ENCODE measurements around the gene RETREG2.

- TF ChIP-seq PHF8 (IDR thresholded peaks at IDR 0.05; ENCODE audit: borderline replicate concordance, low read depth) (no peak), POLR2A (IDR thresholded peaks at IDR 0.05; ENCODE audit: low read length) (no peak), EP300 (IDR thresholded peaks at IDR 0.05) (no peak), RAD21 (conservative IDR thresholded peaks at IDR 0.05 in 1 of 2, IDR thresholded peaks at IDR 0.05 in 1 of 2) (no peak), CTCF (IDR thresholded peaks at IDR 0.05) (no peak), REST (IDR thresholded peaks at IDR 0.05) (no peak), BCL3 (IDR thresholded peaks at IDR 0.05) (no peak), RCOR1 (IDR thresholded peaks at IDR 0.05; ENCODE audit: low read depth, low read length) (no peak)
Observed at GRCh38 chr2:219180961-219181360, 2.9 kb downstream of the RETREG2 start.

Data from A549 (cell line).